Heart right ventricle (tissue), 16 donors: ENCODE data around the gene SSH3. TPM values are rescaled to one million over a fixed set of nuclear protein-coding genes. Genes with fewer than 3 reads are reported as not detected.

Experiments used
- ATAC-seq, 8 donors: fragments of 200-7000 bp; cut with Tn5 transposase; one replicate each; pipeline ENCODE4 v1.9.1; 2020; ENCODE audit warnings: mild to moderate bottlenecking in 8 of 8, moderate library complexity in 8 of 8, moderate number of reproducible peaks in 1 of 8
- DNase-seq, 2 donors: peaks; one replicate each; pipeline ENCODE4 v3.0.0-alpha.2; 2020
- H3K27ac ChIP-seq, 10 donors: fragments of 200-600 bp; sonication (generic) in 2 of 10; one replicate each; pipeline versions ENCODE4 v1.5.0 to v1.8.0; 2020 to 2022; ENCODE audit warnings: mild to moderate bottlenecking in 3 of 10
- H3K27me3 ChIP-seq, 7 donors: fragments of 200-600 bp; one replicate each; pipeline ENCODE4 v1.8.0; 2021 to 2022; ENCODE audit warnings: mild to moderate bottlenecking in 2 of 7
- H3K36me3 ChIP-seq, 9 donors: fragments of 200-600 bp; sonication (generic) in 1 of 9; one replicate each; pipeline versions ENCODE4 v1.5.0 to v1.8.0; 2020 to 2022; ENCODE audit warnings: mild to moderate bottlenecking in 2 of 9
- H3K4me1 ChIP-seq, 9 donors: fragments of 200-600 bp; sonication (generic) in 1 of 9; one replicate each; pipeline versions ENCODE4 v1.5.0 to v1.8.0; 2020 to 2022; ENCODE audit warnings: mild to moderate bottlenecking in 4 of 9
- H3K4me3 ChIP-seq, 10 donors: fragments of 200-600 bp; sonication (generic) in 2 of 10; one replicate each; pipeline versions ENCODE4 v1.5.0 to v1.8.0; 2020 to 2022; ENCODE audit warnings: mild to moderate bottlenecking in 7 of 10, moderate library complexity in 2 of 10
- H3K9me3 ChIP-seq, 11 donors: fragments of 200-600 bp in 10 of 11; sonication (generic) in 2 of 11; one replicate each; pipeline versions ENCODE4 v1.5.0 to v1.8.0; 2013 to 2022; ENCODE audit warnings: mild to moderate bottlenecking in 2 of 11, control low read depth in 1 of 11, moderate library complexity in 1 of 11
- WGBS, 2 donors: extraction: QIAGEN DNeasy Blood & Tissue Kit; methylation state at CpG; one replicate each; pipeline ENCODE4 v1.1.7; 2013; ENCODE audit warnings: inconsistent platforms in 1 of 2; 5-methylcytosine and 5-hydroxymethylcytosine counted together
- intact Hi-C, 10 donors: fragments of 100-400 bp; cut with DNase I; formaldehyde crosslinking; loops; one replicate each; pipeline versions ENCODE4 v1.11.1 to v1.14.2; 2022
- polyA plus RNA-seq, 2 donors: library from polyadenylated mRNA; stranded (reverse); fragments of 200-250 nt; gene quantifications; one replicate each; pipeline ENCODE4 v1.2.3, GENCODE V29; 2013
- total RNA-seq, 10 donors: library from RNA; stranded (reverse); fragmentation: NEBNext Ultra II Directional in 3 of 10; extraction: Animal tissue kit (Norgen Biotek cat#: 25700) in 3 of 10; gene quantifications; one replicate each; pipeline versions ENCODE4 v1.2.1 to v1.2.4, GENCODE V29; 2021 to 2023
- TF ChIP-seq, protein P1 (sequence below), 9 donors: fragments of 200-600 bp; sonication (generic) in 2 of 9; IDR thresholded peaks; one replicate each; pipeline versions ENCODE4 v1.5.0 to v1.8.0; 2021 to 2022; ENCODE audit warnings: antibody characterized with exemption in 9 of 9, mild to moderate bottlenecking in 5 of 9, moderate library complexity in 1 of 9
- donor health status: Arrhythmogenic right ventricular cardiomyopathy.
- donor health status: ischemic (EF 13 %, LVEDD 7.1; RV severe dilation, severe dysfunction).
- donor health status: healthy with polysubstance abuse.
- donor health status: DM: no; HTN: yes; CAD: no.
- donor health status: DM: no; HTN: no; CAD: no.
- donor health status: ischemic (EF 25% LVEDD 6.9; RV normal size, moderate dysfunction).
- donor health status: ischemic (EF 25% LVEDD 5.7; RV mildly dilated, moderate dysfunction).
- donor health status: healthy.
- donor health status: DM: yes; HTN: yes; CAD: no.
- donor health status: Ischemic cardiomyopathy.
- donor health status: ischemic (EF 35%, LVEDD 5.7; RV mildly dilated, moderate dysfunction).
- donor health status: nonischemic (EF 11% LVEDD 7.7; RV severe dilation, severe dysfunction).
- donor health status: DM: yes; HTN: yes; CAD: no.
- donor health status: PGD.
- donor health status: ischemic (EF 29% LVEDD 5.4; RV normal size, mild dysfunction).
- donor health status: nonischemic (EF 23%, LVEDD 6.1; RV moderate dilation, normal function).

Gene SSH3
- total and polyA plus RNA-seq, 12 donors = 7.8 to 21.2 (median 15.3) TPM

DNA sequence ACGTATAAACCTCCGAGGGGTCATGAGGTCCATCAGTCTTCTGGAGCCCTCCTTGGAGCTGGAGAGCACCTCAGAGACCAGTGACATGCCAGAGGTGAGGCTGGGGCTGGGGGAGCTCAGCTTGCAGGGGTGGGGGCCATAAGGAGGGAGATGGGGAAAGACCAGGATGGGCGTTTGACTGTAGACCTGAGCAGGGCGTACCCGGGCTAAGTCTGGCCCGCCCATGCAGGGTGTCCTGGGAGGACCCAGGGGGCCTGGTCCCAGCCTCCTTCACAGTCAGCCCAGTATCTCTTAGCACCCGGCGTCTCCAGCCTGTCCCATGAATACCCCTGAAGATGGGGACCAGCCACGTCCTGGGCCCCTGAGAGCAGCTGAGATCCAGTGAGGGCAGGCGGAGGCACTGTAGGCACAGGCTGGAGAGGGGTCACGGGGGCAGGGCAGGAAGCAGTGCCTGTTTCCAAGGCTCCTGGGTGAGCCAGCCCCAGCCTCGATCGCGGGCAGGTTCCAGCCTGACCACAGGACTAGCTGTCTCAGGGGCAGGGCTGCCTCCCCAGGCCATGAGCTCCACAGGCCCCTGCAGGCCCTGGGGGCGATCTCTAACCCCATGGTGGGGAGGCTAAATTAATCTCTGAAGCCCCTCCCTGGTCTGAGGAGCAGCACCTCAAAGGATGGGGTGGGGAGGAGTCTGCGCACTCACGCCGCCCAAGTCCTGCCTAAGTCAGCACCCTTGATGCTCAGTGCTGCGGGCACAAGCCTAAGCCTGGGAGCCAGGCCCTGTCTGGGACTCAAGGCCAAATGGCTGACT is 7.1 kb downstream of the SSH3 start:
- DNase-seq = no peak
- peaks cover 0 to 55% (median 9%) of the 10 kb centered on the region in 9 donors for H3K36me3 ChIP-seq

DNA sequence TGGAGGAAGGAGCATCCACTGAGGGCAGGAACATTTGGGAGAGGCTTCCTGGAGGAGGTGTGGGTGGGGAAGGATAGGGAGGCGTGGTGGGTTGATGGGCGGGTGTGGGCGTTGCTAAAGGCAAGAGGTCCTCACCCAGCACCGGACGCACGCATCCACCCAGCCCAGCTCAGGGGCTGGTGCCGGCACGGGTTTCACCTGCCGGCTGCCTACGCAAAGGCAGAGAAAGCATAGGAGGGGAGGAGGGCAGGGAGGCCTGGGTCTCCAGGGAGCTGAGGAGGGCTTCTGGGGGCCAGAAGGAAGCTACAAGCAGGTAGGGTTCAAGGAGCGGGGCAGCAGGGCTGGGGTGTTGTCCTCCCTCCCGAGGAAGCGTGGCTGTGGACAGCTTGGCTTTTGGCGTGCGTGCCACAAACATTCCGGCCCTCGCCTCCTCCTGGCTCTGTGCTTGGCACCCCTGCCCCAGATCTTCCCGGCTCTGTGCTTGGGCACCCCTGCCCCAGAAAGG is 7.8 kb downstream of the SSH3 start:
- WGBS, 2 donors = 90% methylated on average over 16 to 18 of the region's 18 CpGs
- Histone ChIP-seq H3K27ac (peak overlapping the region in 1 of 10 donors; percentile 73), H3K4me1 (peaks cover 0 to 18% (median 0%) of the 10 kb centered on the region in 9 donors), H3K4me3 (no peak overlapping the region), H3K36me3 (peaks cover 0 to 55% (median 9%) of the 10 kb centered on the region in 9 donors), H3K9me3 (no peaks in the 10 kb centered on the region), H3K27me3 (no peaks in the 10 kb centered on the region)
- DNase-seq (no peak), ATAC-seq (no peak)
- intact Hi-C loops = loop anchor here in 4 of 10 donors (10.0 kb wide), 2 partner anchors 74 to 226 kb away; no protein-coding TSS in a partner anchor
- TF ChIP-seq, protein P1, sequence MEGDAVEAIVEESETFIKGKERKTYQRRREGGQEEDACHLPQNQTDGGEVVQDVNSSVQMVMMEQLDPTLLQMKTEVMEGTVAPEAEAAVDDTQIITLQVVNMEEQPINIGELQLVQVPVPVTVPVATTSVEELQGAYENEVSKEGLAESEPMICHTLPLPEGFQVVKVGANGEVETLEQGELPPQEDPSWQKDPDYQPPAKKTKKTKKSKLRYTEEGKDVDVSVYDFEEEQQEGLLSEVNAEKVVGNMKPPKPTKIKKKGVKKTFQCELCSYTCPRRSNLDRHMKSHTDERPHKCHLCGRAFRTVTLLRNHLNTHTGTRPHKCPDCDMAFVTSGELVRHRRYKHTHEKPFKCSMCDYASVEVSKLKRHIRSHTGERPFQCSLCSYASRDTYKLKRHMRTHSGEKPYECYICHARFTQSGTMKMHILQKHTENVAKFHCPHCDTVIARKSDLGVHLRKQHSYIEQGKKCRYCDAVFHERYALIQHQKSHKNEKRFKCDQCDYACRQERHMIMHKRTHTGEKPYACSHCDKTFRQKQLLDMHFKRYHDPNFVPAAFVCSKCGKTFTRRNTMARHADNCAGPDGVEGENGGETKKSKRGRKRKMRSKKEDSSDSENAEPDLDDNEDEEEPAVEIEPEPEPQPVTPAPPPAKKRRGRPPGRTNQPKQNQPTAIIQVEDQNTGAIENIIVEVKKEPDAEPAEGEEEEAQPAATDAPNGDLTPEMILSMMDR (IDR thresholded peaks at IDR 0.05) = no peak

More for the DNA sequence above, 7.1 kb downstream of the SSH3 start:
- Histone ChIP-seq H3K9me3 (no peaks in the 10 kb centered on the region), H3K4me3 (no peak overlapping the region), H3K27me3 (no peaks in the 10 kb centered on the region), H3K27ac (no peak overlapping the region), H3K4me1 (peaks cover 0 to 18% (median 0%) of the 10 kb centered on the region in 9 donors)
- TF ChIP-seq, protein P1 (IDR thresholded peaks at IDR 0.05) = no peak
- 91 to 92% methylated on average over 19 of the region's 19 CpGs for WGBS, 2 donors
- intact Hi-C loops = loop anchor here in 4 of 10 donors (10.0 kb wide), 2 partner anchors 74 to 226 kb away; no protein-coding TSS in a partner anchor
- peak in 2 of 8 donors; percentile 6 to 22 for ATAC-seq

DNA sequence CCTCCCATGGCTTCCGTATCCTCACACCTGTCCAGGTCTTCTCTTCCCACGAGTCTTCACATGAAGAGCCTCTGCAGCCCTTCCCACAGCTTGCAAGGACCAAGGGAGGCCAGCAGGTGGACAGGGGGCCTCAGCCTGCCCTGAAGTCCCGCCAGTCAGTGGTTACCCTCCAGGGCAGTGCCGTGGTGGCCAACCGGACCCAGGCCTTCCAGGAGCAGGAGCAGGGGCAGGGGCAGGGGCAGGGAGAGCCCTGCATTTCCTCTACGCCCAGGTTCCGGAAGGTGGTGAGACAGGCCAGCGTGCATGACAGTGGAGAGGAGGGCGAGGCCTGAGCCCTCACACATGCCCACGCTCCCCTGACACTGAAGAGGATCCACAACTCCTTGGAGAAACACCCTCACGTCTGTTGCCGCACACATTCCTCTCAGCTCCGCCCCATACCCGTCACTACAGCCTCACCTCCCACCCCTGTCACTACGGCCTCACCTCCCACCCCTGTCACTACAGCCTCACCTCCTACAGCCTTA is 8.3 kb downstream of the SSH3 start:
- Histone ChIP-seq H3K36me3 (peaks cover 0 to 50% (median 9%) of the 10 kb centered on the region in 9 donors), H3K27me3 (no peaks in the 10 kb centered on the region), H3K4me3 (no peak overlapping the region), H3K27ac (peak overlapping the region in 1 of 10 donors; percentile 73), H3K9me3 (no peaks in the 10 kb centered on the region), H3K4me1 (peaks cover 0 to 21% (median 3%) of the 10 kb centered on the region in 9 donors)
- DNase-seq (no peak), ATAC-seq (peak in 2 of 8 donors; percentile 4 to 14)
- intact Hi-C loops = loop anchor here in 4 of 10 donors (10.0 kb wide), 2 partner anchors 73 to 227 kb away; no protein-coding TSS in a partner anchor
- WGBS, 2 donors = 89 to 91% methylated on average over 15 of the region's 15 CpGs
- TF ChIP-seq, protein P1 (IDR thresholded peaks at IDR 0.05) = no peak
